HTR-8/SVneo (cell line): Measurements from ENCODE around the gene CCNB1IP1.

Source experiments
- DNase-seq: peaks from one replicate; pipeline ENCODE4 v3.0.0; 2011; ENCODE audit warnings: low spot score, mixed read lengths; ENCODE audit not compliant: insufficient read length
- FAIRE-seq: peaks from 2 replicates; lab custom pipeline; 2011; peaks lifted over from hg19 to GRCh38; lab: Jason Lieb, UNC

CCNB1IP1 gene

DNA sequence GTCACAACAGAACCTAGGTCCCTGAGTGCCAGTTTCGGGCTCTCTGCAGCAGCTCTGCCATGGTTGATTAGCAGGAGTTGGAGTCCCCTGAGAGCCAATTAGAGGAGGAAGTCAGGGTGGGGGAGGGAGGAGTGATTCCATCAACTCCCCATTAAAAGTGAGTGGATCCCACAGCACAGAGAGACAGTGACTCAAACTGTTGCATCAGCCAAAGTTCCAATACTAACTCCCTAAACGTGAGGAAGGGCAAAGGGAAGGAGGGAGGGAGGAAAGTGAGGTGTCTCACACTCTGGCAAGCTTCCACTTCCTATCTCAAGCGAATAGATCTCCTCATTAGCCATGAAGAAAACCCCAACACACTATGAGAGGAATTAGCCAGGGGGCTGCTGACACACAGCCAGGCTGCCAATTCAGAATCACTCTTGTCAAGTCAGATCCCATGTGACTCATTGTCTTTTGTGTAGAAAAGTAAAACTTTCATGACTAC is 70.4 kb downstream of the CCNB1IP1 start:
- DNase-seq (peak; percentile 1), FAIRE-seq (no peak)
